ENCODE results near the gene ARVCF.

DNA sequence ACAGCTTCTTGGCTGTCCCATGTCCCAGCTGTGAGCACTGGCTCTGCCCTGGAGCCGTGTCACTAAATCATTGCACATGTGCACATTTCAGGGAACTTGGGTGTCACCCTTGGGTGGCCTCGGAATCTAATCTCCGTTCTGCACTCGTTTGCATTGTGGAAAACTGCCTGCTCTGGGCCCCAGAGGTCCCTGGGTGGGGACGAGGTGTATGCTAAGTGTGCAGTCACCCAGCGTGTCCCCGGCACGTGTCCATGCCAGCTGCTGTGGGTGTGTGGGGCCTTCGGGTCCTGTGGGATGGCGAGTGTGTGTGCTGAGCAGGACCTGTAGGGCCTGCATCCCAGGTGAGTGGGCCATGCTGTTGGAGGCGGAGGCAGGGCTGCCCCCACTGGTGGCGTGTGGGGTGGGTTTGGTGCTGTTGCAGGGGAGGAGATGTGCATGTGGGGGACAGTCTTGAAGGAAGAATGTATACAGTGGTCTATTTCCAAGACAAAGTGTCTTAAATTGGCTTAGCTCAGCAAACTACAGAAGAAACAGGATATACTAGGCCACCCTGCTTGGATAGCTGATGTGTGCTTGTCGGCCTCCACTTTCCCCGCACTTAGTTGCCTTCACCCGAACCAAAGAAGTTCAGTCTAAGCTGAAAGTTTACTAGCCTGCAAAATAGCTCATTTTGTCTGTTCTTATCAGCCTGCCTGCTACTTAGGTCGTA is 18.9 kb upstream of the ARVCF start:
- TF ChIP-seq EZH2 (IDR thresholded peaks at IDR 0.05; ENCODE audit: borderline replicate concordance, low read depth, low read length, severe bottlenecking) (no peak), JUN (IDR thresholded peaks at IDR 0.05; ENCODE audit: borderline replicate concordance, insufficient read depth, insufficient read length, low read depth) (no peak), MYC (IDR thresholded peaks at IDR 0.05; ENCODE audit: low read depth, low read length) (no peak), POLR2AphosphoS5 (IDR thresholded peaks at IDR 0.05; ENCODE audit: insufficient read depth, low read depth, low read length) (no peak), POLR2A (IDR thresholded peaks at IDR 0.05; ENCODE audit: low read depth, low read length) (no peak)
- TF ChIP-seq, protein P1, sequence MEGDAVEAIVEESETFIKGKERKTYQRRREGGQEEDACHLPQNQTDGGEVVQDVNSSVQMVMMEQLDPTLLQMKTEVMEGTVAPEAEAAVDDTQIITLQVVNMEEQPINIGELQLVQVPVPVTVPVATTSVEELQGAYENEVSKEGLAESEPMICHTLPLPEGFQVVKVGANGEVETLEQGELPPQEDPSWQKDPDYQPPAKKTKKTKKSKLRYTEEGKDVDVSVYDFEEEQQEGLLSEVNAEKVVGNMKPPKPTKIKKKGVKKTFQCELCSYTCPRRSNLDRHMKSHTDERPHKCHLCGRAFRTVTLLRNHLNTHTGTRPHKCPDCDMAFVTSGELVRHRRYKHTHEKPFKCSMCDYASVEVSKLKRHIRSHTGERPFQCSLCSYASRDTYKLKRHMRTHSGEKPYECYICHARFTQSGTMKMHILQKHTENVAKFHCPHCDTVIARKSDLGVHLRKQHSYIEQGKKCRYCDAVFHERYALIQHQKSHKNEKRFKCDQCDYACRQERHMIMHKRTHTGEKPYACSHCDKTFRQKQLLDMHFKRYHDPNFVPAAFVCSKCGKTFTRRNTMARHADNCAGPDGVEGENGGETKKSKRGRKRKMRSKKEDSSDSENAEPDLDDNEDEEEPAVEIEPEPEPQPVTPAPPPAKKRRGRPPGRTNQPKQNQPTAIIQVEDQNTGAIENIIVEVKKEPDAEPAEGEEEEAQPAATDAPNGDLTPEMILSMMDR (IDR thresholded peaks at IDR 0.05; ENCODE audit: extremely low read depth in 1 of 2, insufficient read depth in 1 of 2, low read depth in 1 of 2, low read length in 2 of 2), result no peak
- TF ChIP-seq, protein P2, sequence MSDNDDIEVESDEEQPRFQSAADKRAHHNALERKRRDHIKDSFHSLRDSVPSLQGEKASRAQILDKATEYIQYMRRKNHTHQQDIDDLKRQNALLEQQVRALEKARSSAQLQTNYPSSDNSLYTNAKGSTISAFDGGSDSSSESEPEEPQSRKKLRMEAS (IDR thresholded peaks at IDR 0.05; ENCODE audit: insufficient read depth, insufficient read length), result no peak

Measured in endothelial cell of umbilical vein (primary cell).